HG03432 (cell line): ENCODE data around the gene STK11IP.
A peak's percentile ranks its signal among the peaks of the same experiment; 100 is the strongest.
"Not testable (repeated sequence)": the region's sequence is repeated elsewhere in the genome, so short reads cannot be mapped to it uniquely, and the experiment has no call there.

Experiments
- ATAC-seq: cut with Tn5 transposase; IDR thresholded peaks from one replicate; pipeline ENCODE4 v1.9.1; 2021; ENCODE audit warnings: mild to moderate bottlenecking, moderate library complexity; ENCODE audit not compliant: unreplicated experiment

Gene STK11IP

DNA sequence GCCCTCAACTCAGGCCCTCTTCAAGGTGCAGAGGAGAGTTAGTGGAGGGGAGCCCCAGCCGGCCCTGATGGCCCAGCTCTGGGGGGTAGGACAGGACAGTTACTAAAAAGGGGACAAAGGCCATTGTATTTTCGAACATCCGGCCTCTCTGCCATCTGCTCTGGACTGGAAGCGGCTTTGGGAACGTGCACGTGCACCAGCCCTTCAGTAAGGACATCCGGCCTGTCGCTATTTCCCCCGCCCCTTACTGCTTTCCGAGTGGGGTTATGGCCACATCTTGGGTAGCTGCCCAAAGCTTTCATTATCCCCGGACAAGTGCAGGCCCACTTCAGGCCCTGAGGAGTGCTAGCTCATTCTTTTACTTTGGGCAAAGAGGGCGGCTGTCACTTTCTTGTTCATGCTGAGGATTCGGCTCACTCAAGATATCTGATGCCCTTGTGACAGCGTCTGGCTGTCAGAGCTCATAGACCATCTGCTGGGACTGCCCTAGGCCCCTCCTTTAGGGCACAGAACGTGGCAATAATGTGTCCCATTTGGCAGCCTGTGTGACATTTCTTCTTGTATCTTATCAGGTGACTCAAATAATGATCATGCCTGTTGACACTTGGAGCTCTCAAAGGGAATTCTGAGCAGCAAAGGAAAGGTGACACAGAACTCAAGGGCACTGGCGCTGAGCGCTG, 47.3 kb downstream of the STK11IP start:
- ATAC-seq = no peak

GRCh38 chr2:219645631-219646527, 48.2 kb downstream of the STK11IP start:
- no peak for ATAC-seq

DNA sequence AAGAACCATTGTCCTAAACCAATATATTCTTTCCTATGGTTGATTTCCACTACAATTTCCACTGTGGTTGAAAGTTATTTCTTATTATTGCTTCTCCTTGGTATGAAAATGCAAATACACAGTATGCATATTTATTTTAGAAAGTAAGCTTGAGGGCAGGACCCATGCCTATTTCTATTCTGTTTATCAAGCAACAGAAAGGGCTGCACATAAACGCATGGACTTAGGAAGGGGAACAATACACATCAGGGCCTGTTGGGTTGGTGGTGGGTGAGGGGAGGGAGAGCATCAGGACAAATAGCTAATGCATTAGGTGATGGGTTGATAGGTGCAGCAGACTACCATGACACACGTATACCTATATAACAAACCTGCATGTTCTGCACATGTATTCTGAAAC, 50.5 kb downstream of the STK11IP start:
- no peak for ATAC-seq

DNA sequence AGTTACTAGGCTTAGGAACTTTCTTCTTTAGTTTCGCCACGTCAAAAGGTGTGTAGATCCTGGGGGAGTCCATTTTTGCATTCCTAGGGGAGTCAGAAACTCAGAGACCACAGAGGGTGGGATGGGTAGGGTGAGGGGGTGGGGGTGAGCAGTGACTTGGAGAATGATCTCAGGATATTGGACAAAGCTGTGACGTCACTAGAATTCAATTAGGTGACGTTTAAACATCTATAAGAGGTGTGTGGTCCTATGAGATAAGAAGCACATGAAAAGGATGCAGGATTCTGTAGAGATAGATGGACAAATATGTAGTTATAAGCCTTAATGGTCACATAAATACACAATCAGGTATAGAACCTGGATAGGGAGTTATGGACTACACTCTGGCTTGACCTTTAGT, 51.3 kb downstream of the STK11IP start:
- ATAC-seq = no peak

GRCh38 chr2:219650426-219651248, 53.0 kb downstream of the STK11IP start:
- ATAC-seq = no peak

DNA sequence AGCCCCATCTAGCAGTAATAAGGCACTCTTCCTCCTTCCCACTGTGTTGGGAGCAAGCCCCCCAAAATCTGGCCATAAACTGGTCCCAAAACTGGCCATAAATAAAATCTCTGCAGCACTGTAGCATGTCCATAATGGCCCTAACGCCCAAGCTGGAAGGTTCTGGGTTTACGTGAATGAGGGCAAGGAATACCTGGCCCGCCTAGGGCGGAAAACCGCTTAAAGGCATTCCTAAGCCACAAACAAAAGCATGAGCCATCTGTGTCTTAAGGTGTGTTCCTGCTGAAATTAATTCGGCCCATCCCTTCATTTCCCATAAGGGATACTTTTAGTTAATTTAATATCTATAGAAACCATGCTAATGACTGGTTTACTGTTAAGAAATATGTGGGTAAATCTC, 54.0 kb downstream of the STK11IP start:
- not testable (repeated sequence) for ATAC-seq

DNA sequence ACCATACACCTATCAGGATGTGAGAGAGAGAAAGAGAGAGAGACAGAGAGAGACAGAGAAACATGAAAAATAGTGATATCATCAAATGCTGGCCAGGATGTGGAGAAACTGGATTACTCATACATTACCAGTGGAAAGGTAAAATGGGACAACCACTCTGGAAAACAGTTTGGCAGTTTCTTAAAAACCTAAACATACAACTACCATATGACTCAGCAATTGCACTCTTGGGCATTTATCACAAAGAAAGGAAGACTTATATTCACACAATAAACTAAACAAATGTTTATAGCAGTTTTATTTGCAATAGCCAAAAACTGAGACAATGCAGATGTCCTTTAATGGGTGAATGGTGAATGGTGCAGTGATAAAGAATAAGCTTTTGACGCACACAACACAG, 58.9 kb downstream of the STK11IP start:
- no peak for ATAC-seq

GRCh38 chr2:219658196-219658846, 60.7 kb downstream of the STK11IP start:
- no peak for ATAC-seq

DNA sequence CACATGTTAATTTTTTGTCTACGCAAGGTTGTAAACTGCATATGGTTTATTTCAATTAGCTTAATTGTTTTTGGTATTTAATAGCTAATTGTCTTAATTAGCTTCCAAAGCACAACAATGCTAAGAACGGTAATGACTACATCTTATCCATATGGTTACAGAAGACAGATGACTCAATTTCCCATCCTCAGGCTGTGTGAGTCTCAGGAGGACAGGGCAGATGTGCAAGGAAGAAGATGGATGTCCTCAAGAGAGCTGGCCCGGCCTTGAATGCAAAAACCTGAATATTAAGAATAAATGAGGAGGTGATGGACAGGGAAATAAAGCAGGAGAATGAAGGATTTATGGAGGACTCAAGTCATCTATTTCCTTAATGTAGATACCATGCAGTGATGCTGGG, 61.2 kb downstream of the STK11IP start:
- no peak for ATAC-seq

DNA sequence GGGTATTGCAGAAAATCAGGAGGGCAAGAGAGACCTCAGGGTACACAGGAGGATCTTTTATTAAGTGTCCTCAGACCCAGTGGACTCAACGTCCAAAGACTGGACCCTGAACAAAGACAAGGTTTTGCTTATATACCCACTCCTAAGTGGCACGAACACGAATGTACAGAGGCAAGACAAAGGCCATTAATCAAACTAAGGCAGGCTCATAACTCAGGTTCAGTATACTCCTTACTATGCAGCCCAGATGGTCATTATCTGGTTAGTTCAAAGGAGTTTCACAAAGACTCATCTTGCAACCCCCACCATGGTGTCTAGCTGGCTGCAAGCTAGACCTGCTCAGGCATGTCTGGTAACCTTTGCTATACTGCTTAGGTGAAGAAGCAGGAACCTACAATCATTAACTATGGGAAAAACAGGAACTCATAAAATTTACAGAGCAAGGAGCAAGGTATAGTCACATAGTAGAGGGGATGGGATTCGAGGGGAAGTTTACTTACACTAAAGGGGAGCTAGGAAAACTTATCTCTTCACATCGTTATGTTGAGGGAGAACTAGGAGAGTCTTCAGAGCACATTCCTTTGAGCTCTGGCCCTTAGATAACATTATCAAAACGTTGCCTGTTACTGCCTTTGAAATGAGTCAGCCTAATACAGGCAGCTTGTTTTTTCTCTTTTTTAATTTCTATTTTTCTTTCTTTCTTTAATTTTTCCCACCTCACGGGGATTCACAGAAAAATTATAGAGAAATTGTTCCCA, 63.7 kb downstream of the STK11IP start:
- ATAC-seq = peak; percentile 96

DNA sequence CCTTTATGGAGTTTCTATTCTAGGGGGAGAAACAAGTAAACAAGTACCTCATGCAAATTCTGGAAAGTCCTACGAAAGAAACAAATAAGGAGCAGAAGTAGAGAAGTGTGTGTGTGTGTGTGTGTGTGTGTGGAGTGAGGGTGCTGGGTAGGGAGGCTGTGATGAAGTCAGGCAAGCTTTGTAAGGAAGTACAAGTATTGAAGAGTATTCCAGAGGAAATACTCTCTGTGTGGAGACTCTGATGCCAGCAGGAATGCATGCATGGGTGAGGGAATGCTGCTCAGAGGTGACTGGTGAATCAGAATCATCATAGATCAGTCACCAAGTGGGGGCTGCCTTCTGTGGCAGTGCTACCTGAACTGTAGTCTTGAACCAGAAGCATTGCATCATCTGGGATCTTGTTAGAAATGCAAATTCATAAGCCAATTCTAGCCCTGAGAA, 64.3 kb downstream of the STK11IP start:
- ATAC-seq = peak; percentile 23

DNA sequence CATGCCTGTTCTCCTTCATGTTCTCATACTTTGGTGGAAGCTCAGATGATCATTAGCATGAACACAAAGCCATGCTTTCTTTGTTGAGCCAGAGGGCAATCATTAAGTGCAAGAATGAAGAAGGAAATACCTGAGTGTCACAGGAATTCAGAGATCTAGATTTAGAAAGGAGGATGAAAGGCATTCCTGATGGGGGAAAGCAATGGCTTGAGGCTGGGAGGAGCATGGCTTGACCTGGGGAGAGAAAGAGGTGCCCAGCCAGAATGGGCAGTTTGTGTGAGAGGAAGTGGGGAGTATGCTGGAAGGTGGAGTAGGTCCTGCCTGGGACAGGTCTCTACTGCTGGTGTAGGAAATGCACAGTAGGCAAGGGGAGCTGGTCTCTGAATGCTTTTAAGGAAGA, 64.9 kb downstream of the STK11IP start:
- no peak for ATAC-seq

GRCh38 chr2:219663116-219663762, 65.6 kb downstream of the STK11IP start:
- no peak for ATAC-seq

- ATAC-seq = no peak
These were observed 66.4 kb downstream of the STK11IP start for GRCh38 chr2:219664041-219664440.

GRCh38 chr2:219664944-219665343, 67.3 kb downstream of the STK11IP start:
- no peak for ATAC-seq

DNA sequence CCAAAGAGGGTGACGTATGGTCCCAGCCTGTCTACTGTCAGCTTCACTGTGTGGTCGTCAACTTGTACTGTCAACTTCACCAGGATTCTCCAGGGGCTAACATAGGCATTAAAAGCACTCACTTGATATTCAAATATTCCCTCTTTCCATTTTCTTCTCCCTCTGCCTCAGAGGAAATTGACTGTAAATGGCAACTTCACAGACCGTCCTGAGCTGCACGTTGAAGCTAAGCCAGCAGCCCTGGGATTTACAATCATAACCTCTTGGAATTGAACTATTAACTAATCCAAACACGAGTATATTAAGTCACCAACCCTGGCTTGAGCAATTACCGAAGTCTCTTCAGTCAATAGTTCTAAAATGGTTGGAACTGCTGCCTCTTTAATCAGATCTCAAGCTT, 68.3 kb downstream of the STK11IP start:
- ATAC-seq = no peak
